MCF 10A (cell line): ENCODE results near the gene RAD51. TPM values are rescaled to one million over a fixed set of nuclear protein-coding genes. Genes with fewer than 3 reads are reported as not detected.

Source experiments
- BruUV-seq: library from RNA; stranded (reverse); fragments of 400-500 nt; replicated peaks from 2 replicates; lab custom pipeline; 2021; lab: Mats Ljungman, UMichigan
- CTCF ChIA-PET: fragments of 300-600 bp; sonication (Branson Sonifier 250); formaldehyde crosslinking; extraction: SDS; loops from one replicate; lab custom pipeline; 2021; ENCODE audit warnings: antibody characterized with exemption, inconsistent platforms; lab: Yijun Ruan, JAX
- POLR2A ChIA-PET: fragments of 300-600, 350-650 bp; sonication (Branson Sonifier 250); formaldehyde crosslinking; extraction: SDS; loops from one replicate; lab custom pipeline; 2020; ENCODE audit warnings: antibody characterized with exemption, inconsistent platforms; lab: Yijun Ruan, JAX
- DNase-seq: peaks from one replicate; pipeline ENCODE4 v3.0.0-alpha.2; 2018; ENCODE audit not compliant: unreplicated experiment
- H3K27ac Mint-ChIP-seq: one replicate; pipeline ENCODE4 v1.8.0; 2022; ENCODE audit warnings: mild to moderate bottlenecking, low read depth, mixed read lengths; ENCODE audit not compliant: unreplicated experiment
- H3K27me3 Mint-ChIP-seq: one replicate; pipeline ENCODE4 v1.8.0; 2022; ENCODE audit warnings: mixed read lengths; ENCODE audit not compliant: insufficient read depth, unreplicated experiment
- H3K36me3 Mint-ChIP-seq: one replicate; pipeline ENCODE4 v1.8.0; 2022; ENCODE audit warnings: mild to moderate bottlenecking, moderate library complexity, mixed read lengths; ENCODE audit not compliant: insufficient read depth, unreplicated experiment
- H3K4me1 Mint-ChIP-seq: one replicate; pipeline ENCODE4 v1.8.0; 2022; ENCODE audit warnings: mixed read lengths; ENCODE audit not compliant: insufficient read depth, unreplicated experiment
- H3K4me3 Mint-ChIP-seq: one replicate; pipeline ENCODE4 v1.8.0; 2022; ENCODE audit warnings: mild to moderate bottlenecking, moderate library complexity, mixed read lengths; ENCODE audit not compliant: unreplicated experiment
- H3K9me3 Mint-ChIP-seq: one replicate; pipeline ENCODE4 v1.8.0; 2022; ENCODE audit warnings: mixed read lengths; ENCODE audit not compliant: unreplicated experiment
- CTCF ChIP-seq: fragments of 200-600 bp; IDR thresholded peaks from one replicate; pipeline ENCODE4 v1.8.0; 2022; ENCODE audit warnings: antibody characterized with exemption, mild to moderate bottlenecking; ENCODE audit not compliant: unreplicated experiment
- intact Hi-C: fragments of 100-400 bp; cut with micrococcal nuclease; formaldehyde crosslinking; loops from 2 replicates; pipeline ENCODE4 v1.14.1; 2022
- total RNA-seq: library from RNA; stranded (reverse); gene quantifications from 2 replicates; pipeline ENCODE4 v1.2.3, GENCODE V29; 2022

RAD51 gene
- total RNA-seq, 1 experiment from 2014 or later = 7.1 TPM

- Mint-ChIP-seq H3K36me3 (peaks cover 62% of the 10 kb centered on the region), H3K27ac (peak within 1 kb of the TSS; percentile 84), H3K4me3 (peak within 1 kb of the TSS; percentile 64), H3K4me1 (peaks cover 48% of the 10 kb centered on the region), H3K9me3 (no peaks in the 10 kb centered on the region), H3K27me3 (no peaks in the 10 kb centered on the region)
- BruUV-seq = no TSS peak
- CTCF ChIA-PET = interaction anchor here (0.6 to 1.9 kb wide), 18 partner anchors 8 to 251 kb away, joined by 3 to 11 read pairs (median 3); partner anchors contain the start of gene RHOV
- POLR2A ChIA-PET = interaction anchor here (0.6 to 3.1 kb wide), 25 partner anchors 7 to 676 kb away, joined by 3 to 30 read pairs (median 5); partner anchors contain the start of genes DNAJC17, RAD51, RPUSD2 and SPINT1
- TF ChIP-seq CTCF = no peak
- peak; percentile 96 for DNase-seq
- intact Hi-C loops = loop anchor here (2.0 to 10.0 kb wide), 2 partner anchors 23 to 175 kb away; partner anchors contain the start of gene KNL1
Observed at GRCh38 chr15:40769274-40770146, 74.5 kb downstream of the RAD51 start, which contains the start of gene C15orf62. TSS of gene C15orf62 (plus strand) at chr15:40769980. CDS start at chr15:40770496, 516 bp downstream.

GRCh38 chr15:40770147-40770721 lies 75.3 kb downstream of the RAD51 start:
- no peaks in the 10 kb centered on the region for H3K27me3 Mint-ChIP-seq
- H3K9me3 Mint-ChIP-seq = no peaks in the 10 kb centered on the region
- H3K27ac Mint-ChIP-seq = peak overlapping the region; percentile 84
- TSS peak; percentile 48 for BruUV-seq
- no peak for DNase-seq
- POLR2A ChIA-PET = interaction anchor here (0.7 to 3.1 kb wide), 20 partner anchors 8 to 201 kb away, joined by 3 to 30 read pairs (median 5); partner anchors contain the start of genes DNAJC17, RPUSD2, SPINT1 and VPS18
- intact Hi-C loops = no loop called here
- CTCF ChIA-PET = interaction anchor here (0.6 to 1.7 kb wide), 15 partner anchors 9 to 252 kb away, joined by 3 to 12 read pairs (median 4); no protein-coding TSS in a partner anchor
- peaks cover 69% of the 10 kb centered on the region for H3K36me3 Mint-ChIP-seq
- no peak for TF ChIP-seq CTCF
- H3K4me1 Mint-ChIP-seq = peaks cover 45% of the 10 kb centered on the region
- peak overlapping the region; percentile 64 for H3K4me3 Mint-ChIP-seq

GRCh38 chr15:40771242-40771641 lies 76.3 kb downstream of the RAD51 start:
- no peak for DNase-seq
- peaks cover 36% of the 10 kb centered on the region for H3K4me1 Mint-ChIP-seq
- H3K27me3 Mint-ChIP-seq = no peaks in the 10 kb centered on the region
- H3K9me3 Mint-ChIP-seq = no peaks in the 10 kb centered on the region
- no TSS peak for BruUV-seq
- ChIA-PET POLR2A (interaction anchor here (1.0 to 3.1 kb wide), 5 partner anchors 23 to 207 kb away, joined by 3 to 30 read pairs (median 12); partner anchors contain the start of genes CCDC32, RAD51 and SPINT1), CTCF (interaction anchor here (0.7 to 0.9 kb wide), 2 partner anchors 11 to 87 kb away, joined by 4 to 12 read pairs; no protein-coding TSS in a partner anchor)
- TF ChIP-seq CTCF = no peak
- intact Hi-C loops = no loop called here
- H3K4me3 Mint-ChIP-seq = peak overlapping the region; percentile 29
- peaks cover 71% of the 10 kb centered on the region for H3K36me3 Mint-ChIP-seq
- no peak overlapping the region for H3K27ac Mint-ChIP-seq
